SKM-1 treated with dmso at 0.1 percent for 144 hours (cell line): Measurements from ENCODE around the gene CDC42.
A peak's percentile ranks its signal among the peaks of the same experiment; 100 is the strongest.
"Not testable (repeated sequence)": the region's sequence is repeated elsewhere in the genome, so short reads cannot be mapped to it uniquely, and the experiment has no call there.

Source experiments
- DNase-seq: peaks from one replicate; lab custom pipeline; 2025; ENCODE audit not compliant: unreplicated experiment; lab: John Stamatoyannopoulos, UW

CDC42 gene

DNA sequence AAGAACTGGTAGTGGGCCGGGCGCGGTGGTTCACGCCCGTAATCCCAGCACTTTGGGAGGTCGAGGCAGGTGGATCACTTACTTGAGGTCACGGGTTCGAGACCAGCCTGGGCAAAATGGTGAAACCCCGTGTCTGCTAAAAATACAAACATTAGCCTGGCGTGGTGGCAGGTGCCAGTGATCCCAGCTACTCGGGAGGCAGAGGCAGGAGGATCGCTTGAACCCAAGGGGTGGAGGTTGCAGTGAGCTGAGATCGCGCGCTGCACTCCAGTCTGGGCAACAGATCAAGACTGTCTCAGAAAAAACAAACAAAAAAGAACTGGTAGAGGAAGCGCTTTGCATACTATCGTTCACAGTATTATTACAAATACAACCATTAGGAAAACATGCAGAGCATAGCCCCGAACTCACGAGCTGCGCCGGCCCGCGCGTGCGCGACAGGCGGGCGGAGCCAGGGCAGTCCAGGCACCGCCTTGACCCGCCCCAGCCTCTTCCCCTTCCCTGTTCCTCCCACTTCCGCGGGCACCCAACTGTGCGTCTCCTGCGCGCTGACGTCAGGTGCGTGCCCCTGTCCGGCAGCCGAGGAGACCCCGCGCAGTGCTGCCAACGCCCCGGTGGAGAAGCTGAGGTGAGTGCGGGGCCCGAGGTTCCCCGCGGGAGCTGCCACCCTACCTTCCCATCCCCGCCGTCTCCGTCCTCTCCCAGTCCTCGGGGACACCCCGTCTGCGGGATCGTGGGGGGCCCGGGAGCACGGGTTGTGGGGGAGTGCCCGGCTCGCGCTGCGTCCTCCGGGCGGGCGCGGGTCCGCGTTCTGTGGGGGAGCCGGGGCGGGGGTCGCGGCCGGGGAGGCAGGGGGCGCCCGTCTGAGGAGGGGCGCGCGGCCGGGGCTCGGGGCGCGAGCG lies at the start of gene CDC42:
TSS of gene CDC42 (plus strand) at position 595 of the 902 bp plus-strand sequence. CDS start 25,770 bp downstream, outside the sequence.
- DNase-seq = peak; percentile 97

DNA sequence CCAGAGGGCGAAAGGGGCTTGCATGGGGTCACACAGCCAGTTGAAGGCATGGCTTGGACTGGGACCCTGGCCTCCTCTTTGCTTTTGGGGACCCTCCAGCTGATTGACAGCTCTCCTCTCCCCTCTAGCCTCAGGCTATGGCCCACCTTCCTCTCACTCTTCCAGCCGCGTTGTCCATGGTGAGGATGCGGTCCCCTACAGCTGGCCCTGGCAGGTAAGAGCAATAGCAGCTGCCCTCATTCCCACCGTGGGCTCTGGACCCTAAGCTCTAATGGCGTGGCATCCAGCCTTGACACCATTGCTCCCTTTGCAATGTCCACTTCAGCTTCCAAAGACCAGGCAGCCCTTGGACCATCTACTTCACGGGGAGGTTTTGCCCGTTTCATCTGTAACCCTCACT lies 49.6 kb upstream of the CDC42 start:
- DNase-seq = not testable (repeated sequence)

DNA sequence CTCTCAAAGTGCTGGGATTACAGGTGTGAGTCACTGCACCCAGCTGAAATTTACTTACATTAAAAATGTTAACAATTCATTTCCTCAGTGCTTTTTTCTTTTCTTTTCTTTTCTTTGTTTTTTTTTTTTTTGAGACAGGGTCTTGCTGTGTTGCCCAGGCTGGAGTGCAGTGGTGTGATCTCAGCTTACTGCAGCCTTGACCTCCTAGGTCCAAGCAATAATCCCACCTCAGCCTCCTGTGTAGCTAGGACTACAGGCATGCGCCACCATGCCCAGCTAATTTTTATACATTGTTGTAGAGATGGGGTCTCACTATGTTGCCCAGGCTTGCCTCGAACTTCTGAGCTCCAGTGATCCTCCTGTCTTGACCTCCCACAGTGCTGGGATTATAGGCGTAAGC lies 48.5 kb upstream of the CDC42 start:
- DNase-seq = not testable (repeated sequence)

DNA sequence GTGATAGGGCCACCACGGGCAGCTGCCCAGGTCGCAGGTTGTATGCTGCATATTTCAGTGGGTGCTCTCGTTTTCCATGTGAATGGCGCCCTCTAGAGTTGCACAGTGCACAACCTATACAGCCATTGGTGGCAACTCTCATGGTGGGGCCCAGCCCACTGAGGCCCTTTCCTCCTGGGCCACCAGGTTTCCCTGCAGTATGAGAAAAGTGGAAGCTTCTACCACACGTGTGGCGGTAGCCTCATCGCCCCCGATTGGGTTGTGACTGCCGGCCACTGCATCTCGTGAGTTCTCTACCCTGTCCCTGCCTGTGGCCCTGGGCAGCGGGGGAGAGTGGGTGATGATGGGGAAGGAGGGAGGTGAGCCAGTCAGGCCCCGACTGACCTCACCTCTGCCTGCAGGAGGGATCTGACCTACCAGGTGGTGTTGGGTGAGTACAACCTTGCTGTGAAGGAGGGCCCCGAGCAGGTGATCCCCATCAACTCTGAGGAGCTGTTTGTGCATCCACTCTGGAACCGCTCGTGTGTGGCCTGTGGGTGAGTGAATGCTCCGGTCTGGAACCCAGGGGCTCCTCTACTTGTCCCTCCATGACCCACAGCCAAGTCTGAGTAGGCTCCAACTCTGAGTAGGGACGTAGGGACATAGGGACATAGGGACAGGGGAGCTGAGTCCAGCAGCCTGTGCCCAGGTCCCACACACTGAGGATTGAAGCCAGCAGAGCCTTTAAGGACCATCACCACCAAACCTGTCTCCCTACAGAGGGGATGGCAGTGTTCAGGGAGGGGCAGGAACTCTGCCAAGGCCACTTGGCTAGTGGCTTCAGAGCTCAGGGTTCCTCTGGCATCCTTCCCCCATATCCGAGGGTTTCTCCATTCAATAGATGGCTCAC lies 47.0 kb upstream of the CDC42 start:
- not testable (repeated sequence) for DNase-seq

DNA sequence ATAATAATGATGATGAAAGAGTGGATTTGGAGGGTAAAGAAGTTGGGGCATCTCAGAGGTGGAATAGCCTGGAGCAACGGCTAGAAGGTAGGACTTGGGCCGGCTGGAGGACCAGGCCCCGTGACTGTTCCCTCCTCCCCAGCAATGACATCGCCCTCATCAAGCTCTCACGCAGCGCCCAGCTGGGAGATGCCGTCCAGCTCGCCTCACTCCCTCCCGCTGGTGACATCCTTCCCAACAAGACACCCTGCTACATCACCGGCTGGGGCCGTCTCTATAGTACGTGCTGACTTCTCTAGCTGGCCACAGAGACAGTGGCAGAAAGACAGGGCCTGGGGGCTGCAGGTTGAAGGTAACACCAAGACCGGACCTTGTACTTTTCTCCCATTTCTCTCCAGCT lies 45.8 kb upstream of the CDC42 start:
- DNase-seq = not testable (repeated sequence)

DNA sequence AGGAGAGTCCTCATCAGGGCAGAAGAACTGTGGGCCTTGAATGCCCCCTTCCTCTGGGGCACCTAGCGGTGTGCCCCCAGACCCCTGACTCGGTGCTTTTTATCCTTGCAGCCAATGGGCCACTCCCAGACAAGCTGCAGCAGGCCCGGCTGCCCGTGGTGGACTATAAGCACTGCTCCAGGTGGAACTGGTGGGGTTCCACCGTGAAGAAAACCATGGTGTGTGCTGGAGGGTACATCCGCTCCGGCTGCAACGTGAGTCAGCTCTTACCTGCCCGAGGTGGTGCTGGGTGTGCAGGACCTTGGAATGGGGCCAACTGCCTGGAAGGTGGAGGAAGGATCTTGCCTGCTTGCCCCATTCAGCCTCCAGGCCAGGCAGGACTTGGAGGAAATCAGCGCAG lies 45.2 kb upstream of the CDC42 start:
- not testable (repeated sequence) for DNase-seq

DNA sequence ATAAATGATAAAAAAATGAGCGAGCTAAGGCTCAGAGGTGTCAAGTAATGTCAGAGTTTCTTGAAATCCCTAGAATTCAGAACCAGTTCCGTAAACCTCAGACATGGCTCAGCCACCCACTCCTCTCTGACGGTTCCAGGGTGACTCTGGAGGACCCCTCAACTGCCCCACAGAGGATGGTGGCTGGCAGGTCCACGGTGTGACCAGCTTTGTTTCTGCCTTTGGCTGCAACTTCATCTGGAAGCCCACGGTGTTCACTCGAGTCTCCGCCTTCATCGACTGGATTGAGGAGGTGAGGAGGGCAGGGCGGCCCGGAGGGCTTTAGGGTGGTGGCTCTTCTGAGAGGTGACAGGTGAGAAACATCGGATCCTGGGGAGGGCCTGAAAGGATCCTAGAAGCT lies 42.9 kb upstream of the CDC42 start:
- not testable (repeated sequence) for DNase-seq

DNA sequence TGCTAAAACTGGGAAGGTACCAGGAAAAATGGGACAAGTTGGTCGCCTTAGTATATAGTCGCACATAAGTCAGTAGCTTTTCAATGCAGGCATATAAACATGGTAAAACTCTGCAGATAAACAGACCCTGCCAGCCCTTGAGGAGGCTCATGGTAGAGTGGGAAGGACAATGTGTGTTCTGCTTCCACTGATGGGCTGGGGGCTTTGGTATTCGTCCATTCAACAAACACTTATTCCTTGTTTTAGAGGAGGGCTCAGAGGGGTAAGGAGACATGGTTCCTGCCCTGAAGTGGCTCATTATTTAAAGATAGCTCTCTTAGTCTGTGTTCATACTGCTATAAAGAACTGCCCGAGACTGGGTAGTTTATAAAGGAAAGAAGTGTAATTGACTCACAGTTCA lies 39.8 kb upstream of the CDC42 start:
- DNase-seq = not testable (repeated sequence)

DNA sequence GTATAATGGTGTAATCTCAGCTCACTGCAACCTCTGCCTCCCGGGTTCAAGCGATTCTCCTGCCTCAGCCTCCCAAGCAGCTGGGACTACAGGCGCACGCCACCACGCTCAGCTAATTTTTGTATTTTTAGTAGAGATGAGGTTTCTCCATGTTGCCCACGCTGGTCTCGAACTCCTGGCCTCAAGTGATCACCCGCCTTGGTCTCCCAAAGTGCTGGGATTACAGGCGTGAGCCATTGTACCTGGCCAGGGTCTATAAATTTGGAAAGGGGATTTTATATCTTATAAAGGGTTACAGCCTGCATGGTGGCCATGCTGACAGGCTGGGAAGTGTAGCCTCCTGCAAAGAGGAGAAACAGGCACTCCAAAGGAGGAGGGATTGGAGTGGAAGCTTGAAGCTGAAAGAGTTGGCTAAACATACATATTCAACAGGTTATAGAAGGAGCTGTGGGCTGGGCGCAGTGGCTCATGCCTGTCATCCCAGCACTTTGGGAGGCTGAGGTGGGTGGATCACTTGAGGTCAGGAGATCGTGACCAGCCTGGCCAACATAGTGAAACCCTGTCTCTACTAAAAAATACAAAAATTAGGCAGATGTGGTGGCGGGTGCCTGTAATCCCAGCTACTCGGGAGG lies 37.8 kb upstream of the CDC42 start:
- DNase-seq = not testable (repeated sequence)

DNA sequence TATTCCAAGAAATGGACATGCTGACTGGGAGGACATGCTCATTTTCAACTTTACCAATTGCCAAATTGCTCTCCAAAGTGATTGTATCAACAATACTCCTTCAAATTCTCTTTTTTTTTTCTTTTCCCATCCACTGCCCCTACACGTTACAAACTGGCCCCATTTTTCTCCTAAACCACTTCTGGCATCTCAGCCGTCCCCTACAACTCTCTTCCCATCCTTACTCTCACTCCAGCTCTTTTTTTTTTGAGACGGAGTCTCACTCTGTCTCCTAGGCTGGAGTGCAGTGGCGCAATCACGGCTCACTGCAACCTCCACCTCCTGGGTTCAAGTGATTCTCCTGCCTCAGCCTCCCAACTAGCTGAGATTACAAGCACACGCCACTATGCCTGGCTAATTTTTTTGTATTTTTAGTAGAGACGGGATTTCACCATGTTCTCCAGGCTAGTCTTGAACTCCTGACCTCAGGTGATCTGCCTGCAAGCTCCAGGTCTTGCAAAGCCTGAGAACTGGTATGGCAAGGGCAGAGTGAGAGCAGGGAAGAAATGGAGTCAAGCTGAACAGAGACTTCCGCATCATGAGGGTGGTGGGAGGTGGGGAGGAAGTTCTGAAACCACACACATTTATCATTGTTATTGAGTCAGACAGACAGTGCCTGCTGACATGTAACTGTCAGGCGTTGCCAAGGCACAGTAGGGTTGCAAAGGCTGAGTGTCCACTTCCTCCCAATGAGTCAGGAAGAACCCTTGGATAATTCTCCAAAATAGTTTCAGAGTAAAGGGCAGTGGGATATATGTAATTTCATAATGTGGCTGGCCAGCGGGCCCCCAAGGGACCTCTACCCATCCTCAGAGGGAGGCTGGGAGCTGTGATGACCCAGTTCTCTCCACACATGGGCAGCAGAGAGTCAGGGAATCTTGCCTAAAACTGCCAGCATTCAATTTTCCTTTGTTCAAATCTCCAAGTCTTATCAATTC lies 33.6 kb upstream of the CDC42 start:
- peak; percentile 92 for DNase-seq

DNA sequence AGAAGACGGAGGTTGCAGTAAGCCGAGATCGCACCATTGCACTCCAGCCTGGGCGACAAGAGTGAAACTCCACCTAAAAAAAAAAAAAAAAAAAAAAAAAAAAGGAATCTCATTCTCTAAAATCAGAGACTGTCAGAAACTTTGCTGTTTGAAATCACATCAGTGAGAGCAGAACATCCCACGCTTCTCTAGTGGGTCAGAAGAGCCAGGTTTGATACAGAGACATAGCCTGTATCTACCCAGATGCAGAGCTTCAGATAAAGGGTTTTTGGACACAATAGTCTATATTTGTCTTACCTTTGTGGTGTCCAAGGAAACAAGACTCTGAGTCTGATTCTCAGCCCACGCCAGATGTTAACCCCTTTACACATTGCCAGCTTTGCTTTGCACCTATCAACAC lies 31.4 kb upstream of the CDC42 start:
- no peak for DNase-seq

DNA sequence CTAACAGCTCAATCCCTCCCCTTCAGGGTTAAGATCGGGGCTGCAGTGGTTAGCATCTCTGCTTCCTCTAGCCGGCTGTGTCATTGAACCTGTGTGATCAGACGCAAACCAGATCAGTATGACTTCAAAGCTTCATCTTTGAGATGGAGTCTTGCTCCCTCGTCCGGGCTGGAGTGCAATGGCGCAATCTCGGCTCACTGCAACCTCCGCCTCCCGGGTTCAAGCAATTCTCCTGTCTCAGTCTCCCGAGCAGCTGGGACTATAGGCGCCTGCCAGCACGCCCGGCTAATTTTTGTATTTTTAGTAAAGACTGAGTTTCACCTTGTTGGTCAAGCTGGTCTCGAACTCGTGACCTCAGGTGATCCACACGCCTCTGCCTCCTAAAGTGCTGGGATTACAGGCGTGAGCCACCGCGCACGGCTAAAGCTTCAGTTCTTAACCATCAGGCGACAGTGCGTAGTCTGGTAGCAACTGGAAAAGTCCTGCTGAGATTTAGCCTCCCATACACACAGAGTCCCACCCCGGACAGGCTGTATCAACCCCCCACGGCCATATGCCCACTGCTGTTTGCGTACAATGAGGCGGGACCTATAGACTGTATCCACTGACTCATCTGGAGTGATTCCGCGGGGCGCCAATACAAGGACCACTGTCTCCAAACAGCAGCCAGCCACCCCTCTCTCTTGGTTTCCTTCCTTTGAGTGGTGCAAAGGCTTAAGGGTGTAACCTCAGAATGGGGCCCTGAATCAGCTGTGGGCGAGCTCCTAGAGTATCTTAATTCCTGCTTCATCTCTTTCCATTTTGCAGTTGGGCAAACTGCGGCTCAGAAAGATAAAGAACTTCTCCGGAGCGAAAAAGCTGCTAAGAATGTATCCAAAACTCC lies 27.8 kb upstream of the CDC42 start:
- peak; percentile 78 for DNase-seq

DNA sequence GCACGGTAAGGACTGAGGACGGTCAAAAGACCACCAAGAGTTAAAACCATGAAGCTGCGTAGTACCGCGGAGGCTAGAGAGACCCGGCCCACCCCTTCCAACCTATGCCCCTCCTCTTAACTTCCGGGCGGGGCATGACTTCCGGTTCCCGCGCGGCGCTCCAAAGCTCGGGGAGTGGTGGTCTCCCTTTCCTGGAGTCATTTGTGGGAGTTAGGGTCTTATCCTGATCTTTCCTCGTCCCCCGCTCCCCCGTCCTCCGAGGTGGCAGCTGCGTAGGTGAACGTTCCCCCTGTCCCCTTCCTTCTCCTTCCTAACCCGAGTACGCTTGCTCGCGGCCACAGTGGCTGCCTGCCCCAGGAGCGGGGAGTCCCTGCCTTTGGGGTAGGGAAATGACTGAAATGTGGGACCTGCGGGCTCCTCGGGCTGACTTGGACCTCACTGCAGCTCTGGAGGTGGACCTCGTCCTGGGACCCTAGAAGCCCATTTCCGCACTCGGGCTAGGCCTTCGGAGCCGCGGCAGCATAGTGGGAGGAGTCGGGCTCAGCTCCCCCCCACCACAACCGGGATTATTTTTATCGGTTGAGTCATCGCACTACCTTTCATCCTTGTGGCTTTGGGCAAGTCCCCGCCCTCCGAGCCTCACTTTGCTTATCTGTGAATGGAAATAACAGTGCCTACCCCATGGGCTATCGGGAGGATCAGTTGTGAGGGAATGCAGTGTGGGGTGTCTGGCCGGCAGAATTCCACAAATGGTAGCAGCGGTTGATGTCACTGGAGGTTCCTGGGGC lies 26.9 kb upstream of the CDC42 start:
- DNase-seq = peak; percentile 81

DNA sequence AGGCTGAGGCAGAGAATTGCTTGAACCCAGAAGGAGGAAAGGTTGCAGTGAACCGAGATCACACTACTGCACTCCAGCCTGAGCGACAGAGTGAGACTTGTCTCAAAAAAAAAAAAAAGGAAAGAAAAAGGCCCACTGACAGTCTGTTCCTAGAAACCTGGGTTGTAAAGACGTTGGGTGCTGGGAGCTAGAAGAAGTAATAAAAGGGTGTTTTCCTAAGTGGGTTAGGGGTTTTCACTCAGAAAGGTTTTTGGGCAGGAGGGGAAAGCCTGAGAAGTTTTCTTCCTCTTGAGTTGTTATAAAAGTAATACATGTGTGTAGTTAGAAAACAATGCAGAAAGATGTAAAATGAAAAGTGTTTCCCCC lies 25.6 kb upstream of the CDC42 start:
- DNase-seq = no peak

DNA sequence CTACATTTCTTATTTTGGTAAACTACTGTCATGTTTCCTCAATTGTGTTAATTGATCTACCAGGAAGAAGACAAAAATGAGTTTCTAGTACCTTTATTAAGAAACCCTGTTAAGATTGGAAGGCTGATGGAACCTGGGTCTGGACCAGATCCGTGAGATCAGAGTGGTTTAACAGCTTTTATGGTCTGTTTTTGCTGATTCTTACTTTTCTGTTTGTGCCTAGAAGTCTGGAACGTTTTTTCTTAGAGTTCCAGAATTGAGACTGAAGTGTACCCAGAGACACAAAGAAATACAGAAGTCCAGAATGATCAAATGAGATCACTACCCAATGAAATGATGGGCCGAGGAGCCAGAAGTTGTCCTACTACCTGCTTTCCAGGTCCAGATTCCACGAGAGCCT lies 22.5 kb upstream of the CDC42 start:
- no peak for DNase-seq

DNA sequence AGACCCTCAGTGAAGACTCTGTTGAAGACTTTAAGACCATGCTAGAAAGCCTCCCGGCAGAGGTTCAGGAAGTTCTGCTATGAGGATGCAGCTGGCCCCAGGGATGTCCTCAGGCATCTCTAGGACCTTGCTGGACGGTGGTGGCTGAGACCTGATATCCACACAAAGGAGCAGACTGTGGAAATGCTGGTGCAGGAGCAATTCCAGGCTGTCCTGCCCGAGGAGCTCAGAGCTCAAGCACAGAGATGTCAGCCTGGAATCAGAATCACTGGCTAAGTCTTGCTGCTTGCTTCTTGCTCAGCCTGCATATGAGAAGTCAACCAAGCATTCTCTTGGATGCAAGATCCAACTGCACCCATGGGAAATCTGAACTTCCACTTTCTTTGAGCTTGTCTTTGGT lies 22.0 kb upstream of the CDC42 start:
- no peak for DNase-seq

DNA sequence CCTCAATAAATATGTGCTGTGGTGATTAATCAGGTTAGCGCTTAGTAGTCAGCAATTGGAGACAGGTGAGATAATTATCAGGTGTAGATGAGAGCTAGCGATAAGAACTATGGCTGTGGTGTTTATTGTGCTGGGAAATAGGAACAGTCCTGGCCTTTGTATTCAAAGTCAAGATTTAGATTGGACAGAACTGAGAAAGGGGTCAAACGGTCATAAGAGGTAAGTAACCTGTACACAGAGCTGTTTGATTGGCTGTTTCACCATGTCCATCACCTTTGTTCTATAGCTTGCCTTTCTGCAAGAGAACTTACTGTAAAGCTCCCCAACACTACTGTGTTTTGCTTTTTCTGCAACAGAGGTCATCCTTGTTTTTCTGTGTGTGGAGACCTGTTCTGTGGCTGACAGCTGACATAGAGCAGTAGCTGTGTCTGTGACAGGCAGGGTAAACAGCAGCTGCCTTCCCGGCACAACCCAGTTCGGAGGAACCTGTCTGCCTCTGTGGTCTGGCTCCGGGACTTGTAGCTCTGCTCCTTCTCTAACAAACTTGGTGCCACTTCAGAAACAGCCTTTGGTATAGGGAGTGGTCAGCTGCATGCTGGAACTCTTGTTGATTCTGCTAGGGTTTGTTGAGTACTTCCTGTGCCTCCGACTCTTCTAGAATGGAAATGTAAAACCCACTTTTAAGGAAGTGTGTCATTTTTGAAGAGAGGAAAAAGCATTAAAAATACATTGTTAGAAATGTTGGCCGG lies 21.1 kb upstream of the CDC42 start:
- DNase-seq = no peak

DNA sequence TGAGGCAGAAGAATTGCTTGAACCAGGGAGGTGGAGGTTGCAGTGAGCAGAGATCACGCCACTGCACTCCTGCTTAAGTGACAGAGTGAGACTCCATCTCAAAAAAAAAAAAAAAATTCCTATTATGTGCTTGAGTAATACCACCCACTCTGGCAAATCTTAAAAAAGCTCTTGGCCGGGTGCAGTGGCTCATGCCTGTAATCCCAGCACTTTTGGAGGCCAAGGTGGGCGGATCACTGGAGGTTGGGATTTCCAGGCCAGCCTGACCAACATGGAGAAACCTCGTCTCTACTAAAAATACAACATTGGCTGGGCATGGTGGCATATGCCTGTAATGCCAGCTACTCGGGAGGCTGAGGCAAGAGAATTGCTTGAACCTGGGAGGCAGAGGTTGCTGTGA lies 17.7 kb upstream of the CDC42 start:
- DNase-seq = not testable (repeated sequence)
